Transverse colon (tissue), 4 donors: ENCODE measurements around the gene REV3L.

ENCODE experiments used
- CTCF ChIP-seq, 5 experiments: fragments of 200-600 bp in 3 of 5; fragments of 450-650 bp in 2 of 5; sonication (generic) in 3 of 5; IDR thresholded peaks; 1 replicate in 2 of 5; 2 replicates in 3 of 5; pipeline ENCODE4 v1.5.1; 2016 to 2017; ENCODE audit warnings: antibody characterized with exemption in 5 of 5, inconsistent platforms in 3 of 5, mild to moderate bottlenecking in 2 of 5, moderate library complexity in 1 of 5
- POLR2AphosphoS5 ChIP-seq, 3 donors: sonication (generic); formaldehyde crosslinking; IDR thresholded peaks; one replicate each; pipeline ENCODE4 v1.6.1; 2016; ENCODE audit warnings: antibody characterized with exemption in 3 of 3

- TF ChIP-seq POLR2AphosphoS5 (IDR thresholded peaks at IDR 0.05) = no peak
- TF ChIP-seq CTCF (IDR thresholded peaks at IDR 0.05) = no peak
Observed at GRCh38 chr6:111484633-111484930, 1.6 kb upstream of the REV3L start.
